Nephron progenitor cell (in vitro differentiated cells): ENCODE data around the gene FAM47E.
A peak's percentile ranks its signal among the peaks of the same experiment; 100 is the strongest.

ENCODE experiments used
- DNase-seq: peaks from one replicate; pipeline ENCODE4 v3.0.0; 2021
- H3K27ac Mint-ChIP-seq: 2 replicates; pipeline ENCODE4 v1.8.0; 2021; ENCODE audit warnings: mild to moderate bottlenecking, moderate library complexity, mixed read lengths
- H3K27me3 Mint-ChIP-seq: 2 replicates; pipeline ENCODE4 v1.8.0; 2021; ENCODE audit warnings: mild to moderate bottlenecking, low read depth, mixed read lengths; ENCODE audit not compliant: poor library complexity
- H3K36me3 Mint-ChIP-seq: 2 replicates; pipeline ENCODE4 v1.8.0; 2021; ENCODE audit warnings: low read depth, mixed read lengths
- H3K4me1 Mint-ChIP-seq: 2 replicates; pipeline ENCODE4 v1.8.0; 2021; ENCODE audit warnings: mixed read lengths
- H3K4me3 Mint-ChIP-seq: 2 replicates; pipeline ENCODE4 v1.8.0; 2021; ENCODE audit warnings: mild to moderate bottlenecking, moderate library complexity, mixed read lengths
- H3K9me3 Mint-ChIP-seq: 2 replicates; pipeline ENCODE4 v1.8.0; 2021; ENCODE audit warnings: mild to moderate bottlenecking, moderate library complexity, mixed read lengths
- TF ChIP-seq, protein P1 (sequence below): fragments of 200-600 bp; sonication (generic); IDR thresholded peaks from 2 replicates; pipeline ENCODE4 v1.5.0; 2021; ENCODE audit warnings: antibody characterized with exemption

FAM47E gene, protein sequence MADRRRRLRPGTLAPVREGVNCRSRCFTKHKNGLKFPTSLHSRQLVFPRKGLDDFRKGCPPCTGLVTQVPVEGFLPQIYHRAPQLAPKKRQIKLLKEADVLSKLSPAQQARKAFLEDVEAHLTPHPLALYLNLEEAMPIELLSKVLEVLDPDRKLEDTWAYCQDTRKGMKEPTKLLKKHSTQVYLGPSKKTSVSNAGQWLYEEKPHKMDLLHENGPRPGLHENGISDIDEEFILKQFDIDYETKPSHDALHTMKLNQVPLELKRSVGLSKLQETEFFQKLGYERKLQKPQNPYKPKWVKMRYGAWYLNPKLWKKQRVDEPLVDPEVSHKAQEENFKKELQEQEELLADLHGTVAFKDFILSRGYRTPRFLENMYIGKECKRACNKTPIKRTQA

GRCh38 chr4:76251441-76252270 is at the start of gene FAM47E:
Gene FAM47E, plus strand, starts transcription at chr4:76251721. Its CDS starts 26 bp downstream, at chr4:76251747.
- peaks cover 12% of the 10 kb centered on the region for H3K4me1 Mint-ChIP-seq
- peaks cover 70% of the 10 kb centered on the region for H3K27me3 Mint-ChIP-seq
- peak; percentile 81 for DNase-seq
- H3K4me3 Mint-ChIP-seq: peak within 1 kb of the TSS; percentile 86
- TF ChIP-seq, protein P1, sequence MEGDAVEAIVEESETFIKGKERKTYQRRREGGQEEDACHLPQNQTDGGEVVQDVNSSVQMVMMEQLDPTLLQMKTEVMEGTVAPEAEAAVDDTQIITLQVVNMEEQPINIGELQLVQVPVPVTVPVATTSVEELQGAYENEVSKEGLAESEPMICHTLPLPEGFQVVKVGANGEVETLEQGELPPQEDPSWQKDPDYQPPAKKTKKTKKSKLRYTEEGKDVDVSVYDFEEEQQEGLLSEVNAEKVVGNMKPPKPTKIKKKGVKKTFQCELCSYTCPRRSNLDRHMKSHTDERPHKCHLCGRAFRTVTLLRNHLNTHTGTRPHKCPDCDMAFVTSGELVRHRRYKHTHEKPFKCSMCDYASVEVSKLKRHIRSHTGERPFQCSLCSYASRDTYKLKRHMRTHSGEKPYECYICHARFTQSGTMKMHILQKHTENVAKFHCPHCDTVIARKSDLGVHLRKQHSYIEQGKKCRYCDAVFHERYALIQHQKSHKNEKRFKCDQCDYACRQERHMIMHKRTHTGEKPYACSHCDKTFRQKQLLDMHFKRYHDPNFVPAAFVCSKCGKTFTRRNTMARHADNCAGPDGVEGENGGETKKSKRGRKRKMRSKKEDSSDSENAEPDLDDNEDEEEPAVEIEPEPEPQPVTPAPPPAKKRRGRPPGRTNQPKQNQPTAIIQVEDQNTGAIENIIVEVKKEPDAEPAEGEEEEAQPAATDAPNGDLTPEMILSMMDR: peak; percentile 20
- no peaks in the 10 kb centered on the region for H3K36me3 Mint-ChIP-seq
- no peak within 1 kb of the TSS for H3K27ac Mint-ChIP-seq
- no peaks in the 10 kb centered on the region for H3K9me3 Mint-ChIP-seq

DNA sequence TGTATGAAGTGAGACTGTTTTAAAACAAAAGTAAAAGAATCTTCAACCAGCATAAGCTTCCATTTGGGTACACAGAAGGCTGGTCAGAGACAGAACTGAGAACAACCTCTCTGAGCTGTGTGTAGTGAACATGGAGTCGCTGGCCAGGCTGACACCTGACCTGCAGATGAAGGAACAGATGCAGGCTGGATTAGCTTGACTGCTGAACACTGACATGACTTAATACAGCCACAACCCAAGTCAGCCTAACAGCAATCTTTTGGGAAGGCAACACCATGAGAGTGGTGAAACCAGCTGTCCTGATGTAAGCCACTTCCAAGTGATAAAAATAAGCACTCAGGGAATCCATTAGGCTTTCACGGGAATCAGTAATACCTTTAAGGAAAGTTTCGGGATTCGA is 48.0 kb upstream of the FAM47E start:
- Mint-ChIP-seq H3K4me1 (peaks cover 38% of the 10 kb centered on the region), H3K27ac (no peak overlapping the region), H3K27me3 (no peaks in the 10 kb centered on the region), H3K9me3 (no peaks in the 10 kb centered on the region), H3K4me3 (no peak overlapping the region), H3K36me3 (peaks cover 7% of the 10 kb centered on the region)
- no peak for DNase-seq
- TF ChIP-seq, protein P1: no peak

- H3K27ac Mint-ChIP-seq: no peak overlapping the region
- no peaks in the 10 kb centered on the region for H3K27me3 Mint-ChIP-seq
- H3K4me3 Mint-ChIP-seq: no peak overlapping the region
- H3K4me1 Mint-ChIP-seq: peaks cover 29% of the 10 kb centered on the region
- TF ChIP-seq, protein P1: no peak
- no peaks in the 10 kb centered on the region for H3K9me3 Mint-ChIP-seq
- peaks cover 5% of the 10 kb centered on the region for H3K36me3 Mint-ChIP-seq
- no peak for DNase-seq
These were observed 46.6 kb upstream of the FAM47E start for GRCh38 chr4:76204936-76205335.

GRCh38 chr4:76205476-76205875 is 46.0 kb upstream of the FAM47E start:
- Mint-ChIP-seq H3K9me3 (no peaks in the 10 kb centered on the region), H3K27ac (no peak overlapping the region), H3K4me3 (no peak overlapping the region), H3K27me3 (no peaks in the 10 kb centered on the region), H3K36me3 (peaks cover 6% of the 10 kb centered on the region), H3K4me1 (peaks cover 26% of the 10 kb centered on the region)
- DNase-seq: no peak
- TF ChIP-seq, protein P1: no peak

DNA sequence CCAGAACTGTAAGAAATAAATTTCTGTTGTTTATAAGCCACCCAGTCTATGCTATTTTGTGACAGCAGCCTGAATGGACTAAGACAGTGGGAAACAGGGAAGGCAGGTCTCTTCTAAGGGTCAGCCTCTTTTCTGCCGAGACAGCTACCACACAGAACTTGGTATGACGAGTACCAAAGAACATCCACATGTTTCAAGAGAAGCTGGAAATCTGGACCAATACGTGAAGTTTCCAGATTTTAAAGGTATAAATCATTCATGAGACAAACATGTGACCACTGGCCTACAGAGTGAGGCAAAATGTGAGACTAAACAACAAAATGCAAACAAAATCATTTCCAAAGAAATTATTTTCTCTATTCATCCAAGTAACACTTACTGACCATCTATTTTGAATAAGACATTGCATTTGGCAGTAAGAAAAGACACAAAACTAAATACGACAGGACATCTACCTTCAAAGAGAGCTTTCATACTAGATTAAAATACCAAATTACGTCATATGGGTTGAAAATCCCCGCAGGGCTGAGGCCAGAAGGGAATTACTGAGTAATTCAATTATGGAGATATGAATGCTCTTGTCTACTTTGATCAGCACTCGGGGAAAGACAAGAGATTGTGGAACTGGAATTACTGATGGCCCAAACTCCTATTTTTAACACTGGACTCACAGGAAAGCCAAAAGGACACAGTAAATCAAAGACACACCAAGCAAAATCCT is 45.1 kb upstream of the FAM47E start:
- Mint-ChIP-seq H3K27ac (no peak overlapping the region), H3K4me3 (no peak overlapping the region), H3K4me1 (peaks cover 30% of the 10 kb centered on the region), H3K27me3 (no peaks in the 10 kb centered on the region), H3K36me3 (peaks cover 5% of the 10 kb centered on the region), H3K9me3 (no peaks in the 10 kb centered on the region)
- no peak for DNase-seq
- TF ChIP-seq, protein P1: no peak
